Left lung (tissue), 10 donors: ENCODE measurements around the gene LGI1. TPM values are rescaled to one million over a fixed set of nuclear protein-coding genes. Genes with fewer than 3 reads are reported as not detected.

Experiments used
- ATAC-seq: fragments of 200-7000 bp; cut with Tn5 transposase; one replicate; pipeline ENCODE4 v1.9.1; 2020; ENCODE audit warnings: moderate library complexity
- DNase-seq, 4 donors: peaks; one replicate each; pipeline ENCODE4 v3.0.0-alpha.2; 2013 to 2020
- H3K27ac ChIP-seq, 2 donors: fragments of 200-600 bp; sonication (generic) in 1 of 2; one replicate each; pipeline versions ENCODE4 v1.5.0 to v1.8.0; 2020 to 2021
- H3K27me3 ChIP-seq, 2 donors: fragments of 200-600 bp; sonication (generic) in 1 of 2; one replicate each; pipeline versions ENCODE4 v1.5.0 to v1.8.0; 2020 to 2021
- H3K36me3 ChIP-seq, 2 donors: fragments of 200-600 bp; sonication (generic) in 1 of 2; one replicate each; pipeline versions ENCODE4 v1.5.0 to v1.8.0; 2020 to 2021
- H3K4me1 ChIP-seq, 2 donors: fragments of 200-600 bp; one replicate each; pipeline ENCODE4 v1.8.0; 2021
- H3K4me3 ChIP-seq, 2 donors: fragments of 200-600 bp; sonication (generic) in 1 of 2; one replicate each; pipeline versions ENCODE4 v1.5.0 to v1.8.0; 2020 to 2021; ENCODE audit warnings: mild to moderate bottlenecking in 1 of 2
- H3K9me3 ChIP-seq, 2 donors: fragments of 200-600 bp; sonication (generic) in 1 of 2; one replicate each; pipeline versions ENCODE4 v1.5.0 to v1.8.0; 2020 to 2021
- intact Hi-C, 2 donors: fragments of 100-400 bp; cut with DNase I; formaldehyde crosslinking; loops; one replicate each; pipeline versions ENCODE4 v1.11.2 to v1.14.2; 2022
- polyA plus RNA-seq, 6 donors: library from polyadenylated mRNA; unstranded; fragments of 120-200 nt; gene quantifications; one replicate each; pipeline ENCODE4 v1.2.1, GENCODE V29; 2013; ENCODE audit not compliant: insufficient read length in 6 of 6
- total RNA-seq, 2 donors: library from RNA; stranded (reverse); fragmentation: NEBNext Ultra II Directional; extraction: Animal tissue kit (Norgen Biotek cat#: 25700); gene quantifications; one replicate each; pipeline ENCODE4 v1.2.1, GENCODE V29; 2021
- TF ChIP-seq, protein P1 (sequence below), 2 donors: fragments of 200-600 bp; sonication (generic) in 1 of 2; IDR thresholded peaks; one replicate each; pipeline versions ENCODE4 v1.5.0 to v1.8.0; 2021; ENCODE audit warnings: antibody characterized with exemption in 2 of 2
- donor health status: DM: no; HTN: yes; CAD: no.
- donor health status: DM: no; HTN: no; CAD: no.

LGI1 gene
- total and polyA plus RNA-seq, 8 donors = 0.07 to 0.13 (median 0.10) TPM; not detected in 2

DNA sequence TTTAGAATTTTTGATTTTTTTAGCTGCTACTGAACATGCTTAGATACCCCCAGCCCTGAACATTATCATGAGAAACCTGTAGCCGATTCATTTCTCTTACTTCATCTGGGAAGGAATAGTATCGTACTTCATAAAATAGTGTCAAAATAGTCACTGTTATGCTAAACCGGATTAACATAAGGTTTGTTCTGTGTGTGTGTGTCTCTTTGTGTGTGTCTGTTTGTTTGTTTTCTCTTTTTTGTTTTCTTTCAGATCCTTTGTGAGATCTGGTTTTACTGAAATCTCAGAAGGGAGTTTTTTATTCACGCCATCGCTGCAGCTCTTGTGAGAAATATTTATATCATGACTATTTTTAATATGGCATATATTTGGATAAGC is 761 bp downstream of the LGI1 start:
- intact Hi-C loops = no loop called here
- no peak overlapping the region for H3K4me3 ChIP-seq
- H3K27me3 ChIP-seq = peaks cover 0 to 65% of the 10 kb centered on the region in 2 donors
- no peaks in the 10 kb centered on the region for H3K36me3 ChIP-seq
- ATAC-seq (no peak), DNase-seq (no peak)
- H3K9me3 ChIP-seq = no peaks in the 10 kb centered on the region
- H3K4me1 ChIP-seq = peaks cover 0 to 6% of the 10 kb centered on the region in 2 donors
- TF ChIP-seq, protein P1, sequence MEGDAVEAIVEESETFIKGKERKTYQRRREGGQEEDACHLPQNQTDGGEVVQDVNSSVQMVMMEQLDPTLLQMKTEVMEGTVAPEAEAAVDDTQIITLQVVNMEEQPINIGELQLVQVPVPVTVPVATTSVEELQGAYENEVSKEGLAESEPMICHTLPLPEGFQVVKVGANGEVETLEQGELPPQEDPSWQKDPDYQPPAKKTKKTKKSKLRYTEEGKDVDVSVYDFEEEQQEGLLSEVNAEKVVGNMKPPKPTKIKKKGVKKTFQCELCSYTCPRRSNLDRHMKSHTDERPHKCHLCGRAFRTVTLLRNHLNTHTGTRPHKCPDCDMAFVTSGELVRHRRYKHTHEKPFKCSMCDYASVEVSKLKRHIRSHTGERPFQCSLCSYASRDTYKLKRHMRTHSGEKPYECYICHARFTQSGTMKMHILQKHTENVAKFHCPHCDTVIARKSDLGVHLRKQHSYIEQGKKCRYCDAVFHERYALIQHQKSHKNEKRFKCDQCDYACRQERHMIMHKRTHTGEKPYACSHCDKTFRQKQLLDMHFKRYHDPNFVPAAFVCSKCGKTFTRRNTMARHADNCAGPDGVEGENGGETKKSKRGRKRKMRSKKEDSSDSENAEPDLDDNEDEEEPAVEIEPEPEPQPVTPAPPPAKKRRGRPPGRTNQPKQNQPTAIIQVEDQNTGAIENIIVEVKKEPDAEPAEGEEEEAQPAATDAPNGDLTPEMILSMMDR (IDR thresholded peaks at IDR 0.05) = no peak
- no peak overlapping the region for H3K27ac ChIP-seq

DNA sequence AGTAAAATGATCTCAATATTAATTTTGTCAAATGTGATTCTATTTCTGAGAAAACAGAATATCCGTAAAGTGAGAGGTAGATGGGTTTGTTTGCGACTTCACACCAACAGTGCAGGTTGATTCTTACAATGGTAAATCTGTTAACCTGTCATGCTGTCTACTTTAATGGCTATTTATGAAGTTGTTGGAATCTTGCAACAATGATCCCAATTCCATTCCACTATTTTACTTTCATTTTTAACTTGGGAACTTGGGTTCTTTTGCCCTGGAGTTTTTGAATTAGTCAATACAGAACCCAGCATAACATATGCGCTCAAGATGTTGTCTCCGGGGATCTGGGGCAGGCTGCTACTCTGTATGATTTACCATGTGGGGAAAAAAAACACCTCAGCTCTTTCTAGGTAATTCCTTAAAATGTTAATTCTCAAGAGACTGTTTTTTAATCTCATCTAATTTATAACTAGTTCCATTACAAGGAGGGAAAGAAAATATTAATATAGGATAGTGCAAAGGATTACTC is 1.2 kb downstream of the LGI1 start:
- ATAC-seq = no peak
- Histone ChIP-seq H3K4me1 (peaks cover 0 to 6% of the 10 kb centered on the region in 2 donors), H3K36me3 (no peaks in the 10 kb centered on the region), H3K9me3 (no peaks in the 10 kb centered on the region), H3K4me3 (no peak overlapping the region), H3K27ac (no peak overlapping the region), H3K27me3 (peaks cover 0 to 66% of the 10 kb centered on the region in 2 donors)
- intact Hi-C loops = no loop called here
- no peak for DNase-seq
- TF ChIP-seq, protein P1 (IDR thresholded peaks at IDR 0.05) = no peak

DNA sequence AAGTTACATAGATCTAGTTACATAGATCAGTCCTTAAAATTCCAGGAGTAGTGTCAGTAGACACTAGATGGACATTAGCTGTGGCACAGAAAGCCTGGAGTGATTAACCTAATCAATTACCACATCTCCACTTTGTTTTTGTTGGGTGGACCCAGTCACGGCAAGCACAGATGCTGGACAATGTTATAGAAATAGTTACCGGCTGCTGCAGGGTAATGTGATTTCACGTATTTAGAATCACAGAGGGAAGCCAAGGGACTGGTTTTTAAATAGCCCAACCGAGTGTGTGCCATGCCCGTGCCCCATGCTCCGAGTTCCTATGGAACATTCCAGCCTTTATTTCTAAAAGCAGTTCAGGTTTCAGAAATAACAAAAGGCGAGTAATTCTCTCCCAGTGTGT is 2.8 kb downstream of the LGI1 start:
- TF ChIP-seq, protein P1 (IDR thresholded peaks at IDR 0.05) = no peak
- intact Hi-C loops = no loop called here
- Histone ChIP-seq H3K36me3 (no peaks in the 10 kb centered on the region), H3K9me3 (no peaks in the 10 kb centered on the region), H3K4me3 (no peak overlapping the region), H3K27ac (no peak overlapping the region), H3K4me1 (peaks cover 0 to 6% of the 10 kb centered on the region in 2 donors), H3K27me3 (peaks cover 0 to 66% of the 10 kb centered on the region in 2 donors)
- ATAC-seq (no peak), DNase-seq (no peak)

DNA sequence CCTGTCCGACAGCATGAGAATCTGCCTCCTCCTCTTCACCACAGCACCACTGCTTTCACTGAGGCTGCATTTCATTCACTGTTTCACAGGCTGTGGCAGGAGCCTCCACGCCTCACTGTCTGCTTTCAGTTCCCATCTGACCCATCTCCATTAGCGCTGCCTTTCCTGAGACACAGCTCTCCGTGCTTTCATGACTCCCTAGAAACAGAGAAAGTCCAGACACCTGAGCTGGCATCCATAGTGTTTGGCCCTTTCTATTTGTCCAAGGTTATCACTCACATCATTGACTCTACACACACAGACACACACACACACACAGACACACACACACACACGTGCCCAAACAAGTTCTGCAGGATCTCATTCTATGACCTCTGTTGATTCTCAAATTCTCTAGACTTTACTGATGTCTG is 5.2 kb downstream of the LGI1 start:
- TF ChIP-seq, protein P1 (IDR thresholded peaks at IDR 0.05) = no peak
- no peaks in the 10 kb centered on the region for H3K36me3 ChIP-seq
- no peak overlapping the region for H3K4me3 ChIP-seq
- ATAC-seq = no peak
- H3K27me3 ChIP-seq = peaks cover 0 to 52% of the 10 kb centered on the region in 2 donors
- no peaks in the 10 kb centered on the region for H3K9me3 ChIP-seq
- H3K4me1 ChIP-seq = no peaks in the 10 kb centered on the region
- H3K27ac ChIP-seq = no peak overlapping the region
- no peak for DNase-seq
- intact Hi-C loops = no loop called here

DNA sequence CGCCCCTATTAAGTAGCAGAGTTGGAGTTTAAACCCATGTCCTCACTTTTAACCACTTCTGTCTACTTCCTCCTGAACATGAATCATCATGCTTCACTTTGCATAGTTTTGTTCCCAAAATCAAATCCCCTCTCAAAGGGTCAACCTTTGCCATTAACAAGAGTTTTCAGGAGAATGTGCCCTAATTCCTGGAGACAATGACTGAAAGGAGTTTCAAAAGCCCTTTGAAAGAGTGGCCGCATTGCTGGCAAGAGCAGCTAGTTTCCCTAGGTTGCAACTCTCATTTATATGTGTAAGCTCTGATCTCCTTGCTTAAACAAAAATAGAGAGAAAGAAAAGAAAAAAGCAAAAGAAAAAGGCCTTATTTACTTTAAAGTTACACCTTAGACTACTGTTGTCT is 9.2 kb downstream of the LGI1 start:
- no peak overlapping the region for H3K4me3 ChIP-seq
- no peaks in the 10 kb centered on the region for H3K9me3 ChIP-seq
- H3K27ac ChIP-seq = no peak overlapping the region
- TF ChIP-seq, protein P1 (IDR thresholded peaks at IDR 0.05) = no peak
- intact Hi-C loops = no loop called here
- ATAC-seq (no peak), DNase-seq (no peak)
- no peaks in the 10 kb centered on the region for H3K4me1 ChIP-seq
- H3K36me3 ChIP-seq = no peaks in the 10 kb centered on the region
- H3K27me3 ChIP-seq = peaks cover 0 to 16% of the 10 kb centered on the region in 2 donors
